ENCODE results near the gene LUC7L3. TPM values are rescaled to one million over a fixed set of nuclear protein-coding genes. Genes with fewer than 3 reads are reported as not detected.
"Not testable (repeated sequence)": the region's sequence is repeated elsewhere in the genome, so short reads cannot be mapped to it uniquely, and the experiment has no call there.

LUC7L3 gene
- total RNA-seq, 1 donor from 2014 or later, result 13.7 TPM

GRCh38 chr17:50799582-50799981 lies 80.2 kb downstream of the LUC7L3 start:
- H3K27me3 ChIP-seq (ENCODE audit: control insufficient read depth, insufficient read depth, low read length), result no peaks in the 10 kb centered on the region
- no peak overlapping the region for H3K4me3 ChIP-seq (ENCODE audit: low read depth, low read length)
- no peak for TF ChIP-seq CTCF (IDR thresholded peaks at IDR 0.05; ENCODE audit: insufficient read depth, low read length, severe bottlenecking)
- H3K36me3 ChIP-seq (ENCODE audit: control insufficient read depth, insufficient read depth, low read length), result no peaks in the 10 kb centered on the region
- DNase-seq (ENCODE audit: low read depth) (no peak), FAIRE-seq (no peak)

- H3K4me3 ChIP-seq (ENCODE audit: low read depth, low read length), result no peak overlapping the region
- H3K36me3 ChIP-seq (ENCODE audit: control insufficient read depth, insufficient read depth, low read length), result no peaks in the 10 kb centered on the region
- no peak for TF ChIP-seq CTCF (IDR thresholded peaks at IDR 0.05; ENCODE audit: insufficient read depth, low read length, severe bottlenecking)
- no peaks in the 10 kb centered on the region for H3K27me3 ChIP-seq (ENCODE audit: control insufficient read depth, insufficient read depth, low read length)
- no peak for DNase-seq (ENCODE audit: low read depth)
- FAIRE-seq, result no peak
Measured at GRCh38 chr17:50800196-50800700, 80.8 kb downstream of the LUC7L3 start.

GRCh38 chr17:50802609-50803571 lies 83.5 kb downstream of the LUC7L3 start:
- FAIRE-seq (no peak), DNase-seq (ENCODE audit: low read depth) (no peak)
- H3K4me3 ChIP-seq (ENCODE audit: low read depth, low read length), result no peak overlapping the region
- H3K36me3 ChIP-seq (ENCODE audit: control insufficient read depth, insufficient read depth, low read length), result no peaks in the 10 kb centered on the region
- no peaks in the 10 kb centered on the region for H3K27me3 ChIP-seq (ENCODE audit: control insufficient read depth, insufficient read depth, low read length)
- no peak for TF ChIP-seq CTCF (IDR thresholded peaks at IDR 0.05; ENCODE audit: insufficient read depth, low read length, severe bottlenecking)

- Histone ChIP-seq H3K4me3 (ENCODE audit: low read depth, low read length) (no peak overlapping the region), H3K27me3 (ENCODE audit: control insufficient read depth, insufficient read depth, low read length) (no peaks in the 10 kb centered on the region), H3K36me3 (ENCODE audit: control insufficient read depth, insufficient read depth, low read length) (no peaks in the 10 kb centered on the region)
- no peak for TF ChIP-seq CTCF (IDR thresholded peaks at IDR 0.05; ENCODE audit: insufficient read depth, low read length, severe bottlenecking)
- no peak for FAIRE-seq
- no peak for DNase-seq (ENCODE audit: low read depth)
Measured at GRCh38 chr17:50803676-50804075, 84.3 kb downstream of the LUC7L3 start.

GRCh38 chr17:50804749-50805475 lies 85.5 kb downstream of the LUC7L3 start:
- H3K27me3 ChIP-seq (ENCODE audit: control insufficient read depth, insufficient read depth, low read length); H3K4me3 ChIP-seq (ENCODE audit: low read depth, low read length); H3K36me3 ChIP-seq (ENCODE audit: control insufficient read depth, insufficient read depth, low read length); DNase-seq (ENCODE audit: low read depth); FAIRE-seq: not testable (repeated sequence)

- FAIRE-seq (no peak), DNase-seq (ENCODE audit: low read depth) (no peak)
- Histone ChIP-seq H3K4me3 (ENCODE audit: low read depth, low read length) (no peak overlapping the region), H3K27me3 (ENCODE audit: control insufficient read depth, insufficient read depth, low read length) (no peaks in the 10 kb centered on the region), H3K36me3 (ENCODE audit: control insufficient read depth, insufficient read depth, low read length) (no peaks in the 10 kb centered on the region)
- no peak for TF ChIP-seq CTCF (IDR thresholded peaks at IDR 0.05; ENCODE audit: insufficient read depth, low read length, severe bottlenecking)
Measured at GRCh38 chr17:50805486-50805885, 86.1 kb downstream of the LUC7L3 start.

All from bronchial epithelial cell (primary cell).